K562 (cell line): ENCODE data around the gene GPRIN3. TPM values are rescaled to one million over a fixed set of nuclear protein-coding genes. Genes with fewer than 3 reads are reported as not detected.
A peak's percentile ranks its signal among the peaks of the same experiment; 100 is the strongest.

Source experiments
- BACH1 ChIP-seq: fragments of 200-800 bp; sonication (Bioruptor generic); IDR thresholded peaks from 2 replicates; pipeline ENCODE4 v1.6.1; 2016; ENCODE audit warnings: missing genetic modification characterization, missing compliant biosample characterization
- CEBPG ChIP-seq, 3 experiments: fragments of 200-800 bp in 1 of 3; sonication (Bioruptor generic) in 1 of 3; sonication (generic) in 1 of 3; formaldehyde crosslinking in 1 of 3; IDR thresholded peaks in 2 of 3; conservative IDR thresholded peaks in 1 of 3; 2 replicates each; pipeline versions ENCODE4 v1.6.1 to v1.8.0; 2016 to 2022; ENCODE audit warnings: missing compliant biosample characterization in 2 of 3, missing genetic modification characterization in 2 of 3, mild to moderate bottlenecking in 1 of 3, missing genetic modification reagents in 1 of 3
- DEAF1 ChIP-seq: fragments of 450-650 bp; formaldehyde crosslinking; IDR thresholded peaks from 2 replicates; pipeline ENCODE4 v1.4.0; 2020; ENCODE audit warnings: mild to moderate bottlenecking, moderate library complexity
- HDAC8 ChIP-seq: fragments of 450-650 bp; IDR thresholded peaks from 2 replicates; pipeline ENCODE4 v1.6.1; 2016; ENCODE audit warnings: mild to moderate bottlenecking, missing genetic modification characterization, moderate library complexity, missing compliant biosample characterization
- HIVEP1 ChIP-seq: fragments of 250-450 bp; sonication (Bioruptor Pico); IDR thresholded peaks from 2 replicates; pipeline ENCODE4 v1.4.0; 2020; ENCODE audit warnings: mild to moderate bottlenecking
- KLF6 ChIP-seq: fragments of 250-450 bp; sonication (Bioruptor Pico); IDR thresholded peaks from 2 replicates; pipeline ENCODE4 v1.4.0; 2020; ENCODE audit warnings: mild to moderate bottlenecking, moderate library complexity, borderline replicate concordance
- OTX1 ChIP-seq: fragments of 450-650 bp; formaldehyde crosslinking; IDR thresholded peaks from 2 replicates; pipeline ENCODE4 v1.4.0; 2022; ENCODE audit warnings: mild to moderate bottlenecking
- POLR2H ChIP-seq: IDR thresholded peaks from 2 replicates; pipeline ENCODE4 v1.6.1; 2016; ENCODE audit warnings: missing genetic modification characterization, low read depth, mild to moderate bottlenecking, control low read depth, missing compliant biosample characterization, moderate library complexity
- SMC3 ChIP-seq: conservative IDR thresholded peaks from 2 replicates; pipeline ENCODE4 v1.6.1; 2011; ENCODE audit warnings: low read depth, low read length, improper control_type of control experiment; ENCODE audit not compliant: insufficient read depth
- XRCC3 ChIP-seq: fragments of 450-650 bp; IDR thresholded peaks from 2 replicates; pipeline ENCODE4 v1.6.1; 2017; ENCODE audit warnings: mild to moderate bottlenecking, moderate library complexity
- ZBTB7A ChIP-seq: IDR thresholded peaks from 2 replicates; pipeline ENCODE4 v1.6.1; 2011; ENCODE audit warnings: low read depth, mild to moderate bottlenecking, low read length, moderate library complexity, borderline replicate concordance; ENCODE audit not compliant: control insufficient read depth
- ZNF584 ChIP-seq: fragments of 200-800 bp; sonication (Bioruptor generic); IDR thresholded peaks from 2 replicates; pipeline ENCODE4 v1.6.1; 2016; ENCODE audit warnings: low read depth, mild to moderate bottlenecking, missing genetic modification characterization, missing compliant biosample characterization
- ZNF589 ChIP-seq: fragments of 200-800 bp; sonication (Bioruptor generic); IDR thresholded peaks from 2 replicates; pipeline ENCODE4 v1.6.1; 2016; ENCODE audit warnings: low read depth, missing genetic modification characterization, missing compliant biosample characterization
- ZSCAN32 ChIP-seq: fragments of 450-650 bp; formaldehyde crosslinking; IDR thresholded peaks from 2 replicates; pipeline ENCODE4 v1.4.0; 2020; ENCODE audit warnings: mild to moderate bottlenecking, moderate library complexity
- polyA plus RNA-seq, 8 experiments: library from polyadenylated mRNA; depleted of rRNA in 4 of 8; stranded (reverse) in 5 of 8; unstranded in 3 of 8; fragments of >200 nt; fragmentation: Nextera tagmentation in 2 of 8; fragmentation: Illumina TruSeq in 1 of 8; extraction: Ambion mirVana in 2 of 8; extraction: Trizol in 1 of 8; gene quantifications; 2 replicates each; pipeline versions ENCODE4 v1.2.1 to v1.2.3, GENCODE V29; 2011 to 2014; ENCODE audit warnings: inconsistent platforms in 1 of 8, missing spikeins in 1 of 8
- total RNA-seq, 7 experiments: library from RNA; depleted of rRNA in 6 of 7; stranded (reverse); fragments of >200 nt in 6 of 7; fragmentation: Illumina TruSeq in 2 of 7; extraction: Trizol in 2 of 7; gene quantifications; 2 replicates each; pipeline versions ENCODE4 v1.2.1 to v1.2.3, GENCODE V29; 2011 to 2021; ENCODE audit warnings: low replicate concordance in 1 of 7
- TF ChIP-seq, protein P1 (sequence below): fragments of 250-450 bp; sonication (Bioruptor Pico); IDR thresholded peaks from 2 replicates; pipeline ENCODE4 v1.5.0; 2021; ENCODE audit warnings: mild to moderate bottlenecking, borderline replicate concordance
- TF ChIP-seq, protein P2 (sequence below): fragments of 450-650 bp; formaldehyde crosslinking; IDR thresholded peaks from 2 replicates; pipeline ENCODE4 v1.4.0; 2022; ENCODE audit warnings: missing genetic modification characterization
- TF ChIP-seq, protein P3 (sequence below): fragments of 450-650 bp; IDR thresholded peaks from 2 replicates; pipeline ENCODE4 v1.6.1; 2016; ENCODE audit warnings: borderline replicate concordance

The GPRIN3 gene
- total and polyA plus RNA-seq, 9 of the 15 experiments (the other 6 are each of a cell fraction or from before 2014, with no cell fraction given): 0.02 TPM; not detected in 8

GRCh38 chr4:89196056-89196674 lies 111.4 kb downstream of the GPRIN3 start (continued):
- TF ChIP-seq, protein P1, sequence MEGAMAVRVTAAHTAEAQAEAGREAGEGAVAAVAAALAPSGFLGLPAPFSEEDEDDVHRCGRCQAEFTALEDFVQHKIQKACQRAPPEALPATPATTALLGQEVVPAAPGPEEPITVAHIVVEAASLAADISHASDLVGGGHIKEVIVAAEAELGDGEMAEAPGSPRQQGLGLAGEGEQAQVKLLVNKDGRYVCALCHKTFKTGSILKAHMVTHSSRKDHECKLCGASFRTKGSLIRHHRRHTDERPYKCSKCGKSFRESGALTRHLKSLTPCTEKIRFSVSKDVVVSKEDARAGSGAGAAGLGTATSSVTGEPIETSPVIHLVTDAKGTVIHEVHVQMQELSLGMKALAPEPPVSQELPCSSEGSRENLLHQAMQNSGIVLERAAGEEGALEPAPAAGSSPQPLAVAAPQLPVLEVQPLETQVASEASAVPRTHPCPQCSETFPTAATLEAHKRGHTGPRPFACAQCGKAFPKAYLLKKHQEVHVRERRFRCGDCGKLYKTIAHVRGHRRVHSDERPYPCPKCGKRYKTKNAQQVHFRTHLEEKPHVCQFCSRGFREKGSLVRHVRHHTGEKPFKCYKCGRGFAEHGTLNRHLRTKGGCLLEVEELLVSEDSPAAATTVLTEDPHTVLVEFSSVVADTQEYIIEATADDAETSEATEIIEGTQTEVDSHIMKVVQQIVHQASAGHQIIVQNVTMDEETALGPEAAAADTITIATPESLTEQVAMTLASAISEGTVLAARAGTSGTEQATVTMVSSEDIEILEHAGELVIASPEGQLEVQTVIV: 0 out of 2 replicates have a peak, but pooled peaks have one; percentile 40
- TF ChIP-seq DEAF1 (0 out of 2 replicates have a peak, but pooled peaks have one; percentile 20), ZBTB7A (no peak), ZNF589 (CRISPR knock-in tag) (peak; percentile 71; the same call in 1 of the 2 replicates), ZNF584 (CRISPR knock-in tag) (peak; percentile 85), ZSCAN32 (CRISPR knock-in tag) (peak; percentile 82), BACH1 (0 out of 2 replicates have a peak, but pooled peaks have one; percentile 38), SMC3 (no peak), HDAC8 (tag) (peak; percentile 53; the same call in 1 of the 2 replicates), KLF6 (CRISPR knock-in tag) (peak; percentile 47; the same call in 1 of the 2 replicates), CEBPG (CRISPR knock-in tag; IDR thresholded peaks at IDR 0.05) (peak; percentile 80), CEBPG (tag; conservative IDR thresholded peaks at IDR 0.05 in 1 of 2, IDR thresholded peaks at IDR 0.05 in 1 of 2) (peak; percentile 70 to 93), HIVEP1 (CRISPR knock-in tag) (0 out of 2 replicates have a peak, but pooled peaks have one; percentile 19), POLR2H (tag) (peak; percentile 91), XRCC3 (no peak), OTX1 (CRISPR knock-in tag) (no peak)
- TF ChIP-seq, protein P2, sequence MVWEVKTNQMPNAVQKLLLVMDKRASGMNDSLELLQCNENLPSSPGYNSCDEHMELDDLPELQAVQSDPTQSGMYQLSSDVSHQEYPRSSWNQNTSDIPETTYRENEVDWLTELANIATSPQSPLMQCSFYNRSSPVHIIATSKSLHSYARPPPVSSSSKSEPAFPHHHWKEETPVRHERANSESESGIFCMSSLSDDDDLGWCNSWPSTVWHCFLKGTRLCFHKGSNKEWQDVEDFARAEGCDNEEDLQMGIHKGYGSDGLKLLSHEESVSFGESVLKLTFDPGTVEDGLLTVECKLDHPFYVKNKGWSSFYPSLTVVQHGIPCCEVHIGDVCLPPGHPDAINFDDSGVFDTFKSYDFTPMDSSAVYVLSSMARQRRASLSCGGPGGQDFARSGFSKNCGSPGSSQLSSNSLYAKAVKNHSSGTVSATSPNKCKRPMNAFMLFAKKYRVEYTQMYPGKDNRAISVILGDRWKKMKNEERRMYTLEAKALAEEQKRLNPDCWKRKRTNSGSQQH (CRISPR knock-in tag): 0 out of 2 replicates have a peak, but pooled peaks have one; percentile 17
- TF ChIP-seq, protein P3, sequence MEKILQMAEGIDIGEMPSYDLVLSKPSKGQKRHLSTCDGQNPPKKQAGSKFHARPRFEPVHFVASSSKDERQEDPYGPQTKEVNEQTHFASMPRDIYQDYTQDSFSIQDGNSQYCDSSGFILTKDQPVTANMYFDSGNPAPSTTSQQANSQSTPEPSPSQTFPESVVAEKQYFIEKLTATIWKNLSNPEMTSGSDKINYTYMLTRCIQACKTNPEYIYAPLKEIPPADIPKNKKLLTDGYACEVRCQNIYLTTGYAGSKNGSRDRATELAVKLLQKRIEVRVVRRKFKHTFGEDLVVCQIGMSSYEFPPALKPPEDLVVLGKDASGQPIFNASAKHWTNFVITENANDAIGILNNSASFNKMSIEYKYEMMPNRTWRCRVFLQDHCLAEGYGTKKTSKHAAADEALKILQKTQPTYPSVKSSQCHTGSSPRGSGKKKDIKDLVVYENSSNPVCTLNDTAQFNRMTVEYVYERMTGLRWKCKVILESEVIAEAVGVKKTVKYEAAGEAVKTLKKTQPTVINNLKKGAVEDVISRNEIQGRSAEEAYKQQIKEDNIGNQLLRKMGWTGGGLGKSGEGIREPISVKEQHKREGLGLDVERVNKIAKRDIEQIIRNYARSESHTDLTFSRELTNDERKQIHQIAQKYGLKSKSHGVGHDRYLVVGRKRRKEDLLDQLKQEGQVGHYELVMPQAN: no peak
